Natural killer cell (primary cell): ENCODE data around the gene ADGRL2. TPM values are rescaled to one million over a fixed set of nuclear protein-coding genes. Genes with fewer than 3 reads are reported as not detected.

ENCODE experiments used
- ATAC-seq, 3 donors: fragments of 150-1000 bp in 2 of 3; fragments of 200-7000 bp in 1 of 3; cut with Tn5 transposase; 1 replicate in 1 of 3; 2 replicates in 2 of 3; pipeline ENCODE4 v1.10.0; 2021; ENCODE audit warnings: mild to moderate bottlenecking in 2 of 3, moderate library complexity in 2 of 3
- DNase-seq, 2 donors: peaks; one replicate each; pipeline versions ENCODE4 v3.0.0 to v3.0.0-alpha.2; 2013 to 2021; ENCODE audit warnings: mixed read lengths in 1 of 2
- H3K27ac ChIP-seq: one replicate; pipeline ENCODE4 v1.5.1; 2013; ENCODE audit warnings: mild to moderate bottlenecking, low read length
- H3K27me3 ChIP-seq: one replicate; pipeline ENCODE4 v1.6.1; 2013; ENCODE audit warnings: low read length; ENCODE audit not compliant: control insufficient read depth, insufficient read depth
- H3K36me3 ChIP-seq: one replicate; pipeline ENCODE4 v1.6.1; 2013; ENCODE audit warnings: low read length; ENCODE audit not compliant: control insufficient read depth, insufficient read depth
- H3K4me1 ChIP-seq: one replicate; pipeline ENCODE4 v1.6.1; 2013; ENCODE audit warnings: low read length; ENCODE audit not compliant: control insufficient read depth, insufficient read depth
- H3K4me3 ChIP-seq: one replicate; pipeline ENCODE4 v1.5.1; 2013; ENCODE audit warnings: low read length
- H3K9me3 ChIP-seq: one replicate; pipeline ENCODE4 v1.6.1; 2013; ENCODE audit warnings: low read length; ENCODE audit not compliant: control insufficient read depth, insufficient read depth
- H3K27ac Mint-ChIP-seq, 2 donors: one replicate each; pipeline ENCODE4 v1.8.0; 2022; ENCODE audit warnings: mild to moderate bottlenecking in 2 of 2, mixed read lengths in 2 of 2, moderate library complexity in 1 of 2
- H3K27me3 Mint-ChIP-seq, 2 donors: one replicate each; pipeline ENCODE4 v1.8.0; 2022; ENCODE audit warnings: low read depth in 2 of 2, mixed read lengths in 2 of 2
- H3K36me3 Mint-ChIP-seq: one replicate; pipeline ENCODE4 v1.8.0; 2022; ENCODE audit warnings: mixed read lengths
- H3K4me1 Mint-ChIP-seq, 2 donors: one replicate each; pipeline ENCODE4 v1.8.0; 2022; ENCODE audit warnings: mixed read lengths in 2 of 2
- H3K4me3 Mint-ChIP-seq: one replicate; pipeline ENCODE4 v1.8.0; 2022; ENCODE audit warnings: mild to moderate bottlenecking, moderate library complexity, mixed read lengths
- H3K9me3 Mint-ChIP-seq, 2 donors: one replicate each; pipeline ENCODE4 v1.8.0; 2022; ENCODE audit warnings: mixed read lengths in 2 of 2
- WGBS: methylation state at CpG from one replicate; pipeline ENCODE4 v1.1.7; 2013; ENCODE audit warnings: missing lambda C conversion rate; ENCODE audit not compliant: insufficient coverage; 5-methylcytosine and 5-hydroxymethylcytosine counted together
- intact Hi-C: fragments of 100-400 bp; cut with micrococcal nuclease; formaldehyde crosslinking; loops from one replicate; pipeline ENCODE4 v1.14.2; 2022
- total RNA-seq, 4 donors: library from RNA; stranded (reverse); fragments of 120-200 nt in 1 of 4; gene quantifications; one replicate each; pipeline versions ENCODE4 v1.2.3 to v1.2.4, GENCODE V29; 2013 to 2022
- TF ChIP-seq, protein P1 (sequence below): fragments of 200-600 bp; IDR thresholded peaks from one replicate; pipeline ENCODE4 v1.8.0; 2022; ENCODE audit warnings: antibody characterized with exemption

Gene ADGRL2
- total RNA-seq, 3 donors from 2014 or later (not counting 1 experiment from before 2014, with no cell fraction given) = not detected

DNA sequence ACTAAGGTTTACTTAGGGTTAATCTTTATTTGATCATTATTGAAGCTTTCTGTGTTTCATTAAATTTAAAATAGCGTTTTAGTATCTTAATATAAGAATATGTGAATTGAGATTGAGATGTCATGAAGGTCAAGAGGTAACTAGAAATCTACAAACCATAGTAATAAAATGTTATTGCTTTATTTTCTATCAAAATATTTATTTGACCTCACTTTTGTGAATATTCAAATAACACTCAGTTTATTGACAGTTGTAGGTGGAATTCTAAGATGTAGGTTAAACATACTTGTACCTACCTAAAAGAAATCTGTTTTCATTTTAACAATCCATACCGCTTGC lies 5.7 kb downstream of the ADGRL2 start:
- Histone ChIP-seq H3K27ac (no peak overlapping the region), H3K27me3 (peaks cover 19% of the 10 kb centered on the region)

DNA sequence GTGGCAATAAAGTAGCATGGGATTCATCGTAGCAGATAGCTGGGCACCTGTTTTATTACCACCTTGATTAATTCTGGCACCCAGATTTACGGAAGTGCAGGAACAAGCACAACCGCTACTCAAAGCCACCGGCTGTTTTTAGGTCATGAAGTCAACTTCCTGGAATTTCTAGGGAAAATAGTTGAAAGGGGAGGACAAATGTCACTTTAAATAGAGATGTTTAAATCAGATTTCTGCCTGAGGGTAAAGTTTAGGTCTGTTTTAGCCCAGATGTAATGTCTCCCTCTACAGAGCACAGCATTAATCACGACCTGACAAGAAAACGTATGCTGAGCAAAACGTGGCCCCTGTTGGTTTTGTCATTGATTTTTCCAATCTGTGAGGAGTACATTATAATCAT lies 8.0 kb downstream of the ADGRL2 start:
- peaks cover 9% of the 10 kb centered on the region for H3K27me3 ChIP-seq
- no peak for ATAC-seq

More for the DNA sequence above, 5.7 kb downstream of the ADGRL2 start:
- H3K4me3 Mint-ChIP-seq = no peak overlapping the region
- Histone ChIP-seq H3K4me1 (peaks cover 7% of the 10 kb centered on the region), H3K4me3 (no peak overlapping the region), H3K9me3 (no peaks in the 10 kb centered on the region), H3K36me3 (no peaks in the 10 kb centered on the region)
- WGBS = no CpG with 5 or more reads among the region's 2 CpGs
- intact Hi-C loops = no loop called here
- ATAC-seq = no peak
- TF ChIP-seq, protein P1, sequence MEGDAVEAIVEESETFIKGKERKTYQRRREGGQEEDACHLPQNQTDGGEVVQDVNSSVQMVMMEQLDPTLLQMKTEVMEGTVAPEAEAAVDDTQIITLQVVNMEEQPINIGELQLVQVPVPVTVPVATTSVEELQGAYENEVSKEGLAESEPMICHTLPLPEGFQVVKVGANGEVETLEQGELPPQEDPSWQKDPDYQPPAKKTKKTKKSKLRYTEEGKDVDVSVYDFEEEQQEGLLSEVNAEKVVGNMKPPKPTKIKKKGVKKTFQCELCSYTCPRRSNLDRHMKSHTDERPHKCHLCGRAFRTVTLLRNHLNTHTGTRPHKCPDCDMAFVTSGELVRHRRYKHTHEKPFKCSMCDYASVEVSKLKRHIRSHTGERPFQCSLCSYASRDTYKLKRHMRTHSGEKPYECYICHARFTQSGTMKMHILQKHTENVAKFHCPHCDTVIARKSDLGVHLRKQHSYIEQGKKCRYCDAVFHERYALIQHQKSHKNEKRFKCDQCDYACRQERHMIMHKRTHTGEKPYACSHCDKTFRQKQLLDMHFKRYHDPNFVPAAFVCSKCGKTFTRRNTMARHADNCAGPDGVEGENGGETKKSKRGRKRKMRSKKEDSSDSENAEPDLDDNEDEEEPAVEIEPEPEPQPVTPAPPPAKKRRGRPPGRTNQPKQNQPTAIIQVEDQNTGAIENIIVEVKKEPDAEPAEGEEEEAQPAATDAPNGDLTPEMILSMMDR = no peak
- H3K27me3 Mint-ChIP-seq = peaks cover 18 to 20% of the 10 kb centered on the region in 2 donors
- H3K9me3 Mint-ChIP-seq = peaks cover 0 to 4% of the 10 kb centered on the region in 2 donors
- DNase-seq = no peak
- no peaks in the 10 kb centered on the region for H3K36me3 Mint-ChIP-seq
- no peak overlapping the region for H3K27ac Mint-ChIP-seq
- no peaks in the 10 kb centered on the region for H3K4me1 Mint-ChIP-seq

DNA sequence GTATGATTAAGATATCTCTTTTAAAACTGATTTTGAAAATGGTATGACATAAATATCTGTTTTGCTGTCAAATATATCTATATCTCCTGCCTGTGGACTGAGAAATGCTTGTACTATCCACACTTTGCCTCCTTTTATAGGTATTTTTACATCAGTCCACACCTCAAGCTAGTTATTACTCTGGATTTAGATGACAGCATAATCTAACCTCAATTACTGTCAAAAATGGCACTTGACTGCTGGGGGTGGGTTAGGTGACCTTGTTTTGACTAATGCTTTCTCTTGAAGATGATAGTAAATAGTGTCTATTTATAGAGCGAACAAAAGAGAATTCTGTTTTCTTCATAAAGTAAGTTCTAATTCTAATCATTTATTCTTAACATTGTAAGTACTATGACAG lies 9.1 kb downstream of the ADGRL2 start:
- no peaks in the 10 kb centered on the region for H3K4me1 ChIP-seq
- no peaks in the 10 kb centered on the region for H3K36me3 Mint-ChIP-seq
- intact Hi-C loops = no loop called here
- no peak overlapping the region for H3K4me3 Mint-ChIP-seq
- no peaks in the 10 kb centered on the region for H3K9me3 ChIP-seq
- TF ChIP-seq, protein P1 = no peak
- H3K9me3 Mint-ChIP-seq = peaks cover 0 to 4% of the 10 kb centered on the region in 2 donors
- H3K4me1 Mint-ChIP-seq = no peaks in the 10 kb centered on the region
- no peak overlapping the region for H3K27ac ChIP-seq
- peaks cover 3% of the 10 kb centered on the region for H3K27me3 ChIP-seq
- no CpG with 5 or more reads among the region's 1 CpG for WGBS
- ATAC-seq (no peak), DNase-seq (no peak)
- H3K36me3 ChIP-seq = no peaks in the 10 kb centered on the region
- H3K4me3 ChIP-seq = no peak overlapping the region
- H3K27ac Mint-ChIP-seq = no peak overlapping the region
- peaks cover 0 to 7% of the 10 kb centered on the region in 2 donors for H3K27me3 Mint-ChIP-seq

More for the DNA sequence above, 8.0 kb downstream of the ADGRL2 start:
- Histone ChIP-seq H3K4me3 (no peak overlapping the region), H3K4me1 (no peaks in the 10 kb centered on the region), H3K9me3 (no peaks in the 10 kb centered on the region), H3K27ac (no peak overlapping the region), H3K36me3 (no peaks in the 10 kb centered on the region)
- Mint-ChIP-seq H3K4me1 (no peaks in the 10 kb centered on the region), H3K27me3 (peaks cover 5 to 15% of the 10 kb centered on the region in 2 donors), H3K36me3 (no peaks in the 10 kb centered on the region), H3K4me3 (no peak overlapping the region), H3K9me3 (peaks cover 0 to 4% of the 10 kb centered on the region in 2 donors), H3K27ac (no peak overlapping the region)
- no peak for DNase-seq
- TF ChIP-seq, protein P1 = no peak
- intact Hi-C loops = no loop called here
- 51% methylated on average over 4 of the region's 7 CpGs for WGBS

- TF ChIP-seq, protein P1 = no peak
- H3K9me3 ChIP-seq = no peaks in the 10 kb centered on the region
- H3K36me3 ChIP-seq = no peaks in the 10 kb centered on the region
- DNase-seq (no peak), ATAC-seq (no peak)
- no peaks in the 10 kb centered on the region for H3K27me3 ChIP-seq
- H3K27ac ChIP-seq = no peak overlapping the region
- H3K27ac Mint-ChIP-seq = no peak overlapping the region
- no peaks in the 10 kb centered on the region for H3K36me3 Mint-ChIP-seq
- WGBS = 86% methylated on average over 1 of the region's 3 CpGs
- intact Hi-C loops = no loop called here
- H3K4me1 Mint-ChIP-seq = no peaks in the 10 kb centered on the region
- H3K27me3 Mint-ChIP-seq = no peaks in the 10 kb centered on the region
- no peaks in the 10 kb centered on the region for H3K4me1 ChIP-seq
- no peak overlapping the region for H3K4me3 Mint-ChIP-seq
- H3K9me3 Mint-ChIP-seq = peaks cover under 1 to 2% of the 10 kb centered on the region in 2 donors
- no peak overlapping the region for H3K4me3 ChIP-seq
Observed at GRCh38 chr1:81811757-81812371, 11.1 kb downstream of the ADGRL2 start.
